IMR-90 (cell line): ENCODE results near the gene HSD17B4. TPM values are rescaled to one million over a fixed set of nuclear protein-coding genes. Genes with fewer than 3 reads are reported as not detected.
"Not testable (repeated sequence)": the region's sequence is repeated elsewhere in the genome, so short reads cannot be mapped to it uniquely, and the experiment has no call there.

Source experiments
- ATAC-seq: fragments of 200-7000 bp; cut with Tn5 transposase; 2 replicates; pipeline ENCODE4 v1.9.1; 2020; ENCODE audit warnings: low read depth, mild to moderate bottlenecking, moderate library complexity
- BruUV-seq: library from RNA; stranded (reverse); fragments of 400-500 nt; replicated peaks from 2 replicates; lab custom pipeline; 2021; lab: Mats Ljungman, UMichigan
- CTCF ChIA-PET: fragments of 300-600 bp; formaldehyde crosslinking; extraction: SDS; loops from one replicate; lab custom pipeline; 2021; ENCODE audit warnings: antibody characterized with exemption; lab: Yijun Ruan, JAX
- POLR2A ChIA-PET: fragments of 300-600 bp; sonication (Branson Sonifier 250); formaldehyde crosslinking; loops from one replicate; lab custom pipeline; 2022; ENCODE audit warnings: antibody characterized with exemption; ENCODE audit not compliant: unreplicated experiment; lab: Charles Lee
- DNase-seq: peaks from one replicate; pipeline ENCODE4 v3.0.0; 2013
- H2AFZ ChIP-seq: replicated peaks from 2 replicates; pipeline ENCODE3; 2013; ENCODE audit warnings: low read length, mild to moderate bottlenecking; ENCODE audit not compliant: poor library complexity
- H2AK5ac ChIP-seq: 2 replicates; pipeline ENCODE4 v1.6.1; 2013; ENCODE audit warnings: low read depth, low read length, inconsistent platforms
- H2AK9ac ChIP-seq: replicated peaks from 2 replicates; pipeline ENCODE3; 2013; ENCODE audit warnings: mild to moderate bottlenecking, low read depth, low read length, moderate library complexity; ENCODE audit not compliant: poor library complexity
- H2BK120ac ChIP-seq: 2 replicates; pipeline ENCODE4 v1.6.1; 2013; ENCODE audit warnings: low read depth, low read length, inconsistent platforms
- H2BK15ac ChIP-seq: 3 replicates; pipeline ENCODE4 v1.6.1; 2013; ENCODE audit warnings: low read depth, low read length, inconsistent platforms
- H2BK20ac ChIP-seq: 2 replicates; pipeline ENCODE4 v1.6.1; 2013; ENCODE audit warnings: low read depth, mild to moderate bottlenecking, inconsistent platforms, low read length, moderate library complexity
- H2BK5ac ChIP-seq: 2 replicates; pipeline ENCODE4 v1.6.1; 2013; ENCODE audit warnings: mild to moderate bottlenecking, low read depth, low read length, inconsistent platforms; ENCODE audit not compliant: poor library complexity, severe bottlenecking
- H3K14ac ChIP-seq: replicated peaks from 2 replicates; pipeline ENCODE4 v1.6.1; 2013; ENCODE audit warnings: low read depth, low read length, inconsistent platforms
- H3K18ac ChIP-seq: 2 replicates; pipeline ENCODE4 v1.6.1; 2013; ENCODE audit warnings: low read depth, low read length, control low read depth
- H3K23ac ChIP-seq: 2 replicates; pipeline ENCODE4 v1.6.1; 2013; ENCODE audit warnings: low read depth, low read length, inconsistent platforms
- H3K27ac ChIP-seq: 2 replicates; pipeline ENCODE4 v1.5.1; 2013; ENCODE audit warnings: mild to moderate bottlenecking, control low read depth, low read length; ENCODE audit not compliant: insufficient read depth
- H3K27me3 ChIP-seq: 2 replicates; pipeline ENCODE4 v1.6.1; 2013; ENCODE audit warnings: low read length; ENCODE audit not compliant: control insufficient read depth, insufficient read depth
- H3K36me3 ChIP-seq: 2 replicates; pipeline ENCODE4 v1.6.1; 2013; ENCODE audit warnings: low read length, mixed read lengths; ENCODE audit not compliant: control insufficient read depth, insufficient read depth
- H3K4ac ChIP-seq: 2 replicates; pipeline ENCODE4 v1.6.1; 2013; ENCODE audit warnings: low read depth, low read length, inconsistent platforms
- H3K4me1 ChIP-seq: 2 replicates; pipeline ENCODE4 v1.6.1; 2013; ENCODE audit warnings: low read length, mixed read lengths; ENCODE audit not compliant: control insufficient read depth, insufficient read depth
- H3K4me2 ChIP-seq: 2 replicates; pipeline ENCODE4 v1.6.1; 2013; ENCODE audit warnings: low read depth, mild to moderate bottlenecking, control low read depth, low read length, moderate library complexity
- H3K4me3 ChIP-seq: 2 replicates; pipeline ENCODE4 v1.5.1; 2013; ENCODE audit warnings: low read depth, mild to moderate bottlenecking, control low read depth, low read length, moderate library complexity; ENCODE audit not compliant: insufficient read depth
- H3K56ac ChIP-seq: 2 replicates; pipeline ENCODE4 v1.6.1; 2013; ENCODE audit warnings: low read length, inconsistent platforms; ENCODE audit not compliant: insufficient read depth; ENCODE audit errors: extremely low read depth
- H3K79me1 ChIP-seq, 2 experiments: 2 replicates each; pipeline ENCODE4 v1.6.1; 2013; ENCODE audit warnings: low read length in 2 of 2, inconsistent platforms in 1 of 2, low read depth in 1 of 2
- H3K9ac ChIP-seq: 2 replicates; pipeline ENCODE4 v1.6.1; 2013; ENCODE audit warnings: low read depth, low read length, control low read depth
- H3K9me1 ChIP-seq: 2 replicates; pipeline ENCODE4 v1.6.1; 2013; ENCODE audit warnings: low read length, inconsistent platforms; ENCODE audit not compliant: insufficient read depth
- H3K9me3 ChIP-seq: 2 replicates; pipeline ENCODE4 v1.6.1; 2013; ENCODE audit warnings: low read length; ENCODE audit not compliant: control insufficient read depth, insufficient read depth
- H4K20me1 ChIP-seq: 2 replicates; pipeline ENCODE4 v1.6.1; 2013; ENCODE audit warnings: low read length, inconsistent platforms; ENCODE audit not compliant: insufficient read depth
- H4K5ac ChIP-seq: 2 replicates; pipeline ENCODE4 v1.6.1; 2013; ENCODE audit warnings: mild to moderate bottlenecking, low read depth, low read length, control low read depth
- H4K8ac ChIP-seq, 2 experiments: 2 replicates each; pipeline ENCODE4 v1.6.1; 2013; ENCODE audit warnings: low read depth in 2 of 2, low read length in 2 of 2, control low read depth in 1 of 2, inconsistent platforms in 1 of 2
- H4K91ac ChIP-seq: 2 replicates; pipeline ENCODE4 v1.6.1; 2013; ENCODE audit warnings: low read depth, low read length, inconsistent platforms; ENCODE audit not compliant: insufficient read depth
- WGBS, 2 experiments: methylation state at CpG; one replicate each; pipeline versions ENCODE4 v1.1.5 to v1.1.7; 2013; ENCODE audit warnings: missing lambda C conversion rate in 2 of 2; ENCODE audit not compliant: insufficient read length in 1 of 2; ENCODE audit errors: extremely low coverage in 2 of 2; 5-methylcytosine and 5-hydroxymethylcytosine counted together
- dilution Hi-C: fragments of 300-500 bp; cut with HindIII; formaldehyde crosslinking; loops from one replicate; pipeline ENCODE4 v1.14.3; 2018; ENCODE audit warnings: low sequenced_read_pairs; ENCODE audit not compliant: unreplicated experiment
- in situ Hi-C: fragments of 300-500 bp; cut with MboI; formaldehyde crosslinking; loops from 3 replicates; pipeline ENCODE4 v1.14.3; 2019; ENCODE audit warnings: low sequenced_read_pairs, inconsistent platforms, mixed read lengths
- intact Hi-C: fragments of 100-400 bp; cut with micrococcal nuclease; formaldehyde crosslinking; loops from 2 replicates; pipeline ENCODE4 v1.10.0; 2022
- polyA plus RNA-seq, 3 experiments: library from polyadenylated mRNA; depleted of rRNA; stranded (reverse); fragments of >200 nt; gene quantifications; 2 replicates each; pipeline ENCODE4 v1.2.3, GENCODE V29; 2012; ENCODE audit warnings: low replicate concordance in 1 of 3
- total RNA-seq: library from RNA; depleted of rRNA; stranded (reverse); fragments of >200 nt; gene quantifications from 2 replicates; pipeline ENCODE4 v1.2.3, GENCODE V29; 2012

The HSD17B4 gene
- total and polyA plus RNA-seq, 2 of the 4 experiments (the other 2 are of a cell fraction) = 95.1 to 154 TPM

GRCh38 chr5:119427596-119427995 lies 24.7 kb upstream of the HSD17B4 start:
- dilution Hi-C loops, H4K20me1 ChIP-seq, H4K5ac ChIP-seq, H2BK120ac ChIP-seq, H2BK15ac ChIP-seq, H3K79me1 ChIP-seq, H3K23ac ChIP-seq, in situ Hi-C loops, H3K56ac ChIP-seq, BruUV-seq, DNase-seq, ATAC-seq, H2BK5ac ChIP-seq, H2AK9ac ChIP-seq, H3K18ac ChIP-seq, H3K4me1 ChIP-seq, H3K14ac ChIP-seq, H3K9me1 ChIP-seq, H3K27me3 ChIP-seq, H3K9me3 ChIP-seq, H3K36me3 ChIP-seq, H4K91ac ChIP-seq, H3K4me2 ChIP-seq, H2AFZ ChIP-seq, CTCF ChIA-PET, H3K4me3 ChIP-seq, H3K27ac ChIP-seq, intact Hi-C loops, H3K4ac ChIP-seq, H3K9ac ChIP-seq, H2BK20ac ChIP-seq, H4K8ac ChIP-seq, POLR2A ChIA-PET, H2AK5ac ChIP-seq: not testable (repeated sequence)
- WGBS, 2 experiments = no CpG with 5 or more reads among the region's 4 CpGs

- H2BK20ac ChIP-seq, H2AK5ac ChIP-seq, POLR2A ChIA-PET, H4K91ac ChIP-seq, H3K27me3 ChIP-seq, H3K18ac ChIP-seq, H3K4me1 ChIP-seq, CTCF ChIA-PET, H2BK15ac ChIP-seq, H3K36me3 ChIP-seq, H2BK5ac ChIP-seq, H3K4ac ChIP-seq, dilution Hi-C loops, H3K4me2 ChIP-seq, H3K14ac ChIP-seq, H3K23ac ChIP-seq, BruUV-seq, H3K9me1 ChIP-seq, H3K9me3 ChIP-seq, in situ Hi-C loops, H2AFZ ChIP-seq, intact Hi-C loops, DNase-seq, H2AK9ac ChIP-seq, H3K79me1 ChIP-seq, H3K56ac ChIP-seq, H3K4me3 ChIP-seq, H3K27ac ChIP-seq, H4K5ac ChIP-seq, H4K8ac ChIP-seq, H2BK120ac ChIP-seq, H3K9ac ChIP-seq, H4K20me1 ChIP-seq, ATAC-seq: not testable (repeated sequence)
- WGBS, 2 experiments = no CpG with 5 or more reads among the region's 1 CpG
These were observed 24.1 kb upstream of the HSD17B4 start for GRCh38 chr5:119428166-119428565.
